PC-9 (cell line): ENCODE results near the gene PDLIM7. TPM values are rescaled to one million over a fixed set of nuclear protein-coding genes. Genes with fewer than 3 reads are reported as not detected.
A peak's percentile ranks its signal among the peaks of the same experiment; 100 is the strongest.

Source experiments
- BruUV-seq: library from RNA; stranded (reverse); fragments of 400-500 nt; replicated peaks from 2 replicates; lab custom pipeline; 2021; lab: Mats Ljungman, UMichigan
- CTCF ChIA-PET: fragments of 300-600 bp; sonication (Branson Sonifier 250); formaldehyde crosslinking; loops from one replicate; lab custom pipeline; 2022; ENCODE audit warnings: antibody characterized with exemption; lab: Charles Lee
- POLR2A ChIA-PET: fragments of 300-600 bp; sonication (Branson Sonifier 250); formaldehyde crosslinking; loops from one replicate; lab custom pipeline; 2022; ENCODE audit warnings: antibody characterized with exemption; ENCODE audit not compliant: unreplicated experiment; lab: Charles Lee
- DNase-seq, 2 experiments: peaks; one replicate each; pipeline versions ENCODE4 v3.0.0 to v3.0.0-alpha.2; 2015 to 2022; ENCODE audit warnings: mixed read lengths in 1 of 2
- H2AFZ ChIP-seq: fragments of 200-600 bp; sonication (generic); 2 replicates; pipeline ENCODE4 v1.8.1; 2017; ENCODE audit warnings: antibody characterized with exemption
- H3F3A ChIP-seq: fragments of 200-600 bp; sonication (generic); 2 replicates; pipeline ENCODE4 v1.8.1; 2017; ENCODE audit warnings: antibody characterized with exemption, mild to moderate bottlenecking, low read depth; ENCODE audit not compliant: insufficient read depth
- H3K27ac ChIP-seq: fragments of 200-600 bp; sonication (generic); 2 replicates; pipeline ENCODE4 v1.6.1; 2016; ENCODE audit warnings: mixed run types
- H3K27me3 ChIP-seq: fragments of 200-600 bp; sonication (generic); 2 replicates; pipeline ENCODE4 v1.6.1; 2016; ENCODE audit warnings: low read depth, mixed run types; ENCODE audit not compliant: insufficient read depth
- H3K36me3 ChIP-seq: fragments of 200-600 bp; sonication (generic); 2 replicates; pipeline ENCODE4 v1.6.1; 2016; ENCODE audit warnings: low read depth, mixed run types
- H3K4me1 ChIP-seq: fragments of 200-600 bp; sonication (generic); replicated peaks from 2 replicates; pipeline ENCODE4 v1.6.1; 2016; ENCODE audit warnings: mixed run types; ENCODE audit not compliant: insufficient read depth
- H3K4me2 ChIP-seq: fragments of 200-600 bp; sonication (generic); 2 replicates; pipeline ENCODE4 v1.6.1; 2017; ENCODE audit warnings: mixed run types
- H3K4me3 ChIP-seq: fragments of 200-600 bp; sonication (generic); 2 replicates; pipeline ENCODE4 v1.6.1; 2016; ENCODE audit warnings: mixed run types
- H3K79me2 ChIP-seq: fragments of 200-600 bp; sonication (generic); 2 replicates; pipeline ENCODE4 v1.6.1; 2017; ENCODE audit warnings: low read depth, mixed run types
- H3K9me2 ChIP-seq: fragments of 200-600 bp; sonication (generic); 2 replicates; pipeline ENCODE4 v1.8.1; 2017; ENCODE audit warnings: mild to moderate bottlenecking; ENCODE audit not compliant: insufficient read depth
- H3K9me3 ChIP-seq: fragments of 200-600 bp; sonication (generic); 2 replicates; pipeline ENCODE4 v1.8.1; 2016; ENCODE audit warnings: low read depth; ENCODE audit not compliant: insufficient read depth
- H4K20me1 ChIP-seq: fragments of 200-600 bp; sonication (generic); 2 replicates; pipeline ENCODE4 v1.8.1; 2017; ENCODE audit not compliant: insufficient read depth
- EZH2 ChIP-seq: fragments of 200-600 bp; sonication (generic); IDR thresholded peaks from 2 replicates; pipeline ENCODE4 v1.8.0; 2017; ENCODE audit warnings: antibody characterized with exemption, low read depth
- intact Hi-C: fragments of 100-400 bp; cut with micrococcal nuclease; formaldehyde crosslinking; loops from one replicate; pipeline ENCODE4 v1.10.0; 2022; ENCODE audit not compliant: unreplicated experiment
- total RNA-seq: library from RNA; stranded (reverse); gene quantifications from 2 replicates; pipeline ENCODE4 v1.2.3, GENCODE V29; 2021
- TF ChIP-seq, protein P1 (sequence below): fragments of 200-600 bp; sonication (generic); conservative IDR thresholded peaks from 2 replicates; pipeline ENCODE4 v1.6.1; 2017; ENCODE audit warnings: mixed run types, antibody characterized with exemption, mild to moderate bottlenecking, moderate library complexity

Gene PDLIM7
- total RNA-seq, 1 experiment from 2014 or later: 167 TPM

DNA sequence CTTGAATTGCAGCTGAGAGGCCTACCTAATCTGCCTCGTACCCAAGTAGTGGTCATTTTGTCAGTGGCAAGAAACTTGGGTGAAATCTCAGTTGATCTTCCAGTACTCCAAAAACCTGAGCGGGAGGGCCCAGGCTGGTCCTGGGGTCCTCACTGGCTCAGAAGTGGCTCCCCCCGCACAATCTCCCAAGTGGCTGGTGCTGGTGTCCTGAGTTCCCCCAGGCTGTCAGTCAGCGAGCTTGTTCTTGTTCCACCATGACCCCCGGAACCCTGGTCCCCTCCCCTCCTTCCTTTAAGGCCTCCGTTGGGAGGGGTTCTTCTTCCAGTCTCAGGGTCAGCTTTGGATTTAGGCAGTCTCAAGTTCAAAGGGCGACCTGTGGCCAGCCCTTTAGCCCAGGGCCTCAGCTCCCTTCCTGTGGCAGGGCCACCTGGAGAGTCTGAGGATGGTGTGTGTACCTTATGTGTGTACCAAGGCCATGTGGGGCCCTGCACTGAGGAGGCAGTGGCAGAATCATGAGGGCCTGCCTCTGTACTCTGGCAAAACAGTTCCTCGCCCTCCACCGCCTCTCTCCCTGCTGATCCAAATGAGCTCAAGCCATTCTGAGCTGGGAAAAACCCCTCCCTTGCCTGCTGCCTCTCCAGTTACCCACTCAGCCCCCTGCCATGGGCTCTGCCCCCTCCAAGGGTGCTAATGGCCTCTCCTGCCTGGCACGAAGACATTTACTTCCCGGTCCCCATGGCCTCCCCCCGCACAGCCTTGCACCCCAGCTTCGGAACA, 19.5 kb downstream of the PDLIM7 start:
- intact Hi-C loops: no loop called here
- DNase-seq: peak in 1 of 2 experiments; percentile 33
- Histone ChIP-seq H3K4me2 (no peak overlapping the region), H3K27ac (no peak overlapping the region), H3K79me2 (no peaks in the 10 kb centered on the region), H3K9me3 (no peaks in the 10 kb centered on the region), H3K4me3 (no peak overlapping the region), H3K36me3 (no peaks in the 10 kb centered on the region), H3K4me1 (no peaks in the 10 kb centered on the region), H3K27me3 (no peaks in the 10 kb centered on the region), H4K20me1 (no peaks in the 10 kb centered on the region), H3K9me2 (no peaks in the 10 kb centered on the region), H2AFZ (no peak overlapping the region), H3F3A (peaks cover 59% of the 10 kb centered on the region)
- POLR2A ChIA-PET: interaction anchor here (0.6 kb wide), 2 partner anchors 17 to 656 kb away, joined by 3 read pairs; no protein-coding TSS in a partner anchor
- no peak for TF ChIP-seq EZH2
- TF ChIP-seq, protein P1, sequence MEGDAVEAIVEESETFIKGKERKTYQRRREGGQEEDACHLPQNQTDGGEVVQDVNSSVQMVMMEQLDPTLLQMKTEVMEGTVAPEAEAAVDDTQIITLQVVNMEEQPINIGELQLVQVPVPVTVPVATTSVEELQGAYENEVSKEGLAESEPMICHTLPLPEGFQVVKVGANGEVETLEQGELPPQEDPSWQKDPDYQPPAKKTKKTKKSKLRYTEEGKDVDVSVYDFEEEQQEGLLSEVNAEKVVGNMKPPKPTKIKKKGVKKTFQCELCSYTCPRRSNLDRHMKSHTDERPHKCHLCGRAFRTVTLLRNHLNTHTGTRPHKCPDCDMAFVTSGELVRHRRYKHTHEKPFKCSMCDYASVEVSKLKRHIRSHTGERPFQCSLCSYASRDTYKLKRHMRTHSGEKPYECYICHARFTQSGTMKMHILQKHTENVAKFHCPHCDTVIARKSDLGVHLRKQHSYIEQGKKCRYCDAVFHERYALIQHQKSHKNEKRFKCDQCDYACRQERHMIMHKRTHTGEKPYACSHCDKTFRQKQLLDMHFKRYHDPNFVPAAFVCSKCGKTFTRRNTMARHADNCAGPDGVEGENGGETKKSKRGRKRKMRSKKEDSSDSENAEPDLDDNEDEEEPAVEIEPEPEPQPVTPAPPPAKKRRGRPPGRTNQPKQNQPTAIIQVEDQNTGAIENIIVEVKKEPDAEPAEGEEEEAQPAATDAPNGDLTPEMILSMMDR: no peak
- BruUV-seq: no TSS peak
- CTCF ChIA-PET: interaction anchor here (0.5 to 1.1 kb wide), 3 partner anchors 20 to 69 kb away, joined by 3 to 4 read pairs (median 4); no protein-coding TSS in a partner anchor

DNA sequence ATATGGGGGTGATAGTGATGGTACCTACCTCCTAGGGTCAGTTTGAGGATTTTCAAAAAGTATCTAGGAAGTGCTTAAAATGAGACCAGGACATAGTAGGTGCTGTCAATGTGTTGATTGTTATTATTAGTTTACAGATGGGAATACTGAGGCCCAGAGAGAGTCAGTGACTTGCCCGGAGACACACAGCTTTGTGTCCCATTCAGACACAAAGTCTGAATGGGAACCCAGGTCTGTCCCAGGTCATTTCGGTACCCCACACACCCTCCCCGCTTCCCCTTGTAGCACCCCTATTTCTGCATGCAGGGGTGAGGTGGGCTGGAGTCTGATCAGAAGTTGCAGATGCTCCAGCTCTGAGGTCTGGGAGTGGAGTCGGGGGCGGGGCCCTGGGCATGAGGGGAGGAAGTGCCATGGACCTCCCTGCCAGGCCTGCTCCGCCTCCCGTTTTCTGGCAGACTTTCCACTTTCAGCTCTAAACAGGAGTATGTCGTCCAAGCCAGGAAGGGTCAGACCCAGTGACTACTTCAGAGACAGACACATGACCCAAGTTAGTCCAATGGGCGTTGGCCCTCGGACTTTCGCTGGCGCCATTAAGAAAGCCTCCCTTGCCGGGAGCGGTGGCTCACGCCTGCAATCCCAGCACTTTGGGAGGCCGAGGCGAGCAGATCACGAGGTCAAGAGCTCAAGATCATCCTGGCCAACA, 20.7 kb downstream of the PDLIM7 start:
- intact Hi-C loops: no loop called here
- Histone ChIP-seq H4K20me1 (no peaks in the 10 kb centered on the region; the same call in 1 of the 2 replicates), H3K27me3 (no peaks in the 10 kb centered on the region), H3K4me1 (peaks cover 9% of the 10 kb centered on the region), H3K4me2 (no peak overlapping the region), H3F3A (peaks cover 51% of the 10 kb centered on the region), H3K9me3 (no peaks in the 10 kb centered on the region), H3K27ac (no peak overlapping the region), H2AFZ (no peak overlapping the region), H3K79me2 (peaks cover 9% of the 10 kb centered on the region; the same call in 1 of the 2 replicates), H3K4me3 (no peak overlapping the region), H3K36me3 (no peaks in the 10 kb centered on the region), H3K9me2 (no peaks in the 10 kb centered on the region)
- peak in 1 of 2 experiments; percentile 18 for DNase-seq
- ChIA-PET CTCF (interaction anchor here (0.5 to 1.1 kb wide), 2 partner anchors 19 kb away, joined by 3 to 4 read pairs; no protein-coding TSS in a partner anchor), POLR2A (interaction anchor here (0.5 to 0.7 kb wide), 2 partner anchors 14 to 21 kb away, joined by 4 to 6 read pairs; partner anchors contain the start of gene PDLIM7)
- TF ChIP-seq EZH2: no peak
- TF ChIP-seq, protein P1: no peak
- BruUV-seq: no TSS peak
